ENCODE data around the gene IGF1R. TPM values are rescaled to one million over a fixed set of nuclear protein-coding genes. Genes with fewer than 3 reads are reported as not detected.

IGF1R gene
- total and polyA plus RNA-seq, 5 experiments from 2014 or later: 2.5 to 122 (median 6.3) TPM

DNA sequence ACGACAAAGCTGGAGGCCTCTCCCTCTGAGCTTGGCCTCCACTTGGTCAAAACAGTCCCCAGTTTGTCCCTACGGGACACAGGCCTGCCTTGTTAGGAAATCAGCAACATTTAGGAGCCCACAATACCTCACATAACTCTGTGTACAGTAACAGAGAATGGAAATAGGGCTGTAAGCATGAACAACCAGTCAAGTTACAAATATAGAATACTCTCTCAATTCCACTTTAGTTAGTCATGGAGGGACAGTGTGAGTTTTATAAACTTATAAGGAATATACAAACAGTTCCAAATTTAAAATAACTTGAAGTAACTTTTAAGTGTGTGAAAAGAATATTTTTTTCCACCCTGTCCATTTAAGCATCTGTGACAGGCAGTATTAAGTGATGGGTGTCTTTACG, 229.8 kb downstream of the IGF1R start:
- DNase-seq (no peak), ATAC-seq (no peak)
- Mint-ChIP-seq H3K27me3 (peaks cover 0 to 2% (median 0%) of the 10 kb centered on the region in 5 donors), H3K4me3 (no peak overlapping the region), H3K9me3 (no peaks in the 10 kb centered on the region), H3K27ac (no peak overlapping the region), H3K4me1 (peaks cover 17 to 43% (median 35%) of the 10 kb centered on the region in 4 donors), H3K36me3 (no peaks in the 10 kb centered on the region)
- POLR2A ChIA-PET: no interaction called here

- DNase-seq: no peak
- Mint-ChIP-seq H3K4me3 (no peak overlapping the region), H3K27ac (no peak overlapping the region), H3K27me3 (peaks cover 0 to 2% (median 0%) of the 10 kb centered on the region in 5 donors), H3K4me1 (peaks cover 16 to 36% (median 30%) of the 10 kb centered on the region in 4 donors), H3K36me3 (no peaks in the 10 kb centered on the region), H3K9me3 (no peaks in the 10 kb centered on the region)
- no peak for ATAC-seq
- POLR2A ChIA-PET: no interaction called here
These were observed 230.5 kb downstream of the IGF1R start for GRCh38 chr15:98878862-98879261.

DNA sequence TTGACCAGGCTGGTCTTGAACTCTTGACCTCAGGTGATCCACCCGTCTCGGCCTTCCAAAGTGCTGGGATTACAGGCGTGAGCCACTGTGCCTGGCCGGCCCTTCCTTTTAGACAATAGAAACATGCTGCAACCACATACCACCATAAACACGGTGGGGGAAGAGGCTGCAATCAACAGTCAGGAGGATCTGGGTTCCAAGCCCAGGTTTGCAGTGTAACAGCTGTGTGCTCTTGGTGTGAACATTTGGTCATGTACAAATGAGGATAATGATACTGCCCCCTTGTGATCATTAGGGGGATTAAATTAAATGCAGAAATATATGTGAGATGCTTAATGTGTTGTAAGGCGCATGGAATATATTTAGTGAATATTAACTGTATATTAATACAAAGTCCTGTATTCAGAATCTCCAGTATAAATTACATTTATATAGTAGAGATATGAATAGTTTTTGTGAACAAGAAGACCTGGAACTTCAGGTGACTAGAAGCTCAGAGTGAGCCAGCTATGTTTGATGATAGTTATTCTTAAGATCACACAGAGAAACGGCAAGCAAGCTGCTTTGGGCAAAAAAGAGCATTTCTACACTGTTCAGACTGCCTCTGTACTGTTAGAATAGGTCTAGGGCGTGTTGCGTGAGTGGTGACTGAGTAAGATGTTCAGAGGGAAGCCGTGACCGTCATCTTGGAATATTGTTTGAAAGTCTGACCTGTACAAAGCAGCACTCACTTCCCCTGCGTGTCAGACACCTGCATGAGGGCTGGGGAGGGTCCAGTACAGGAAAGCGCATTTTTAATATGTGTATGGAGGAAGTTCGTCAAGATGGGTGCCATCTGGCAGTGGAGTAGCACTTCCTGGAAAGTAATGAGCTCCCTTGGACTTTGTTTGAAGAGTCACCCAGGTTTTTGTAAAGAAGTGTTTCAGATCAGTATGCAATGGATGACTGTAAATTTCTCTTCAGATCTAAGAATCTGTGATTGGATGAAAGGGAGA, 233.5 kb downstream of the IGF1R start:
- Mint-ChIP-seq H3K4me1 (peaks cover 14 to 38% (median 26%) of the 10 kb centered on the region in 4 donors), H3K27ac (peak overlapping the region in 1 of 10 donors; percentile 14), H3K27me3 (no peaks in the 10 kb centered on the region), H3K36me3 (no peaks in the 10 kb centered on the region), H3K4me3 (peak overlapping the region in 1 of 10 donors; percentile 9), H3K9me3 (no peaks in the 10 kb centered on the region)
- POLR2A ChIA-PET: interaction anchor here (0.8 to 1.4 kb wide), 2 partner anchors 9 to 176 kb away, joined by 3 read pairs; no protein-coding TSS in a partner anchor
- peak in 3 of 10 donors; percentile 30 to 52 (median 38) for DNase-seq
- peak; percentile 42 to 50 for ATAC-seq

DNA sequence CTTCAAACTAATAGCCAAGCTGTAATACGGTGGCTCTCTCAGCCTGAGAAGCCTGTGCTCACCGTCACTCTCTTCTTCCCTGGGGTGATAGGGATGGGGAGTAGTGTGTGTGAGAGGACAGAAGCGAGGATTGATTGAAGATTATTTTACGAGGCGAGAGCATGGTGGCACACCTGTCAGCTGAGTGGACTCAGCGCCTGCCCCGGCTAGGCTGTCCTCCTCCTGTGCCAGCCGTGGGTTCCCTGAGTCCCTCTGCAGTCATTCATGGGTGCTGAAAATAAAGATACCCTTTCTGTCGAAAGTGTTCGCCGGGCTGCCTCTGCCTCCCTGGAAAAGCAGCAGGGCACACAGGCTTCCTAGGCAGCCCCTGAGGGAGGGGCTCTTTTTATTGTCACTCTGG, 235.1 kb downstream of the IGF1R start:
- H3K4me1 Mint-ChIP-seq: peaks cover 15 to 55% (median 36%) of the 10 kb centered on the region in 4 donors
- H3K27me3 Mint-ChIP-seq: no peaks in the 10 kb centered on the region
- peaks cover 0 to 3% (median 0%) of the 10 kb centered on the region in 3 donors for H3K36me3 Mint-ChIP-seq
- POLR2A ChIA-PET: no interaction called here
- DNase-seq: no peak
- no peak for ATAC-seq
- no peaks in the 10 kb centered on the region for H3K9me3 Mint-ChIP-seq
- no peak overlapping the region for H3K4me3 Mint-ChIP-seq
- no peak overlapping the region for H3K27ac Mint-ChIP-seq

GRCh38 chr15:98884894-98885293, 236.6 kb downstream of the IGF1R start:
- H3K27me3 Mint-ChIP-seq: no peaks in the 10 kb centered on the region
- no peak overlapping the region for H3K4me3 Mint-ChIP-seq
- H3K4me1 Mint-ChIP-seq: peaks cover 18 to 62% (median 40%) of the 10 kb centered on the region in 4 donors
- no peak for DNase-seq
- H3K36me3 Mint-ChIP-seq: peaks cover 0 to 3% (median 0%) of the 10 kb centered on the region in 3 donors
- POLR2A ChIA-PET: no interaction called here
- peak overlapping the region in 2 of 10 donors; percentile 58 to 59 for H3K27ac Mint-ChIP-seq
- ATAC-seq: no peak
- H3K9me3 Mint-ChIP-seq: no peaks in the 10 kb centered on the region

DNA sequence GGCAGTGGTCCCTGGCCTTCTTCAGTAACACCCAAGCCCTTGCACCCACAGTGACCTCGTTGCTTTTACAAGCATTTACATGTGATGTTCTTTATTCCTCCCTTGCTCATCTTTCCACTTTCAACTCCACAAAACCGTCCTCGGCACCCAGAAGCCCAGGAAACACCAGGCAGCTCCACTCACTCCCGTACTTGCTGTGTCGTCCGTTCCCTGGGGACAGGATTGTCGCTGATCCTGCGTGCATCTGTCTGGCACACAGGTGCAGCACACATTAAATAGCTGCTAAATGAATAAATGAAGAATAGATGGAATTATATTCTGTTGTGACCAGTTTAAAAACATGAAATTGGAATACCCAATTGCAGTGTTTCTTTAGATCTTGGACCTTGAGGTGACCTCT, 239.6 kb downstream of the IGF1R start:
- DNase-seq (no peak), ATAC-seq (no peak)
- Mint-ChIP-seq H3K9me3 (no peaks in the 10 kb centered on the region), H3K27ac (peak overlapping the region in 2 of 10 donors; percentile 27 to 43), H3K4me3 (no peak overlapping the region), H3K36me3 (peaks cover 0 to 22% (median 1%) of the 10 kb centered on the region in 3 donors), H3K27me3 (no peaks in the 10 kb centered on the region), H3K4me1 (peaks cover 9 to 43% (median 27%) of the 10 kb centered on the region in 4 donors)
- POLR2A ChIA-PET: no interaction called here

DNA sequence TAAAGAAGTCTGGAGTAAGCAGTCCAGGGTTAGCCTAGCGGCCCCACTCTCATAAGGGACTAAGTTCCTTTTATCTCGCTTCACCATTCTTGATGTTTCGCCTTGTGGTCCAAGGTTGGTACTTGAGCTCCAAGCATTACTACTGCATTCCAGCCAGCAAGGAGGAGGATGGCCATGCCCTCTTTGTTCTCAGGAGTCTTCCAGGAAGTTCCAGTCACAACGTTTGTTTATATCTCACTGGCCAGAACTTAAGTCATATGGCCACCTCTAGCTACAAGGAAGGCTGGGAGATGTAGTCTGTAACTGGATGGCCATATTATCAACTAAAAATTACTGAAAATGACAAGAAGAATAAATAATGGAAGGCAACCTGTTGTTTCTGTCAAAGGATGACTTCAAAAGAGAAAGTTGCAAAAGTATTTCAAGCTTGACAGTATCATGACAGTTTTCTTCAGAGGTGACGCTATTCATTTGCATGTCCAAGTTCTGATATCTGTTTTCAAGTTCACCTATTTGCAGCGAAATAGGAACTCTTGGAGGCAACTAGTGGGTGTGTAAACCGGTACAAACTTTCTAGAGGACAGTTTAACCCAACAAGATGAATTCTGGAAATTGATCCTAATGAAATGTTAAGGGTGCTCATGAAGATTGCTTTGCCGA, 240.6 kb downstream of the IGF1R start:
- no peak for DNase-seq
- Mint-ChIP-seq H3K9me3 (no peaks in the 10 kb centered on the region), H3K4me3 (no peak overlapping the region), H3K27ac (peak overlapping the region in 1 of 10 donors; percentile 21), H3K27me3 (no peaks in the 10 kb centered on the region), H3K4me1 (peaks cover 8 to 38% (median 27%) of the 10 kb centered on the region in 4 donors), H3K36me3 (peaks cover 0 to 30% (median 6%) of the 10 kb centered on the region in 3 donors)
- ATAC-seq: no peak
- POLR2A ChIA-PET: no interaction called here

- DNase-seq (no peak), ATAC-seq (no peak)
- no peaks in the 10 kb centered on the region for H3K9me3 Mint-ChIP-seq
- H3K27ac Mint-ChIP-seq: no peak overlapping the region
- no peaks in the 10 kb centered on the region for H3K27me3 Mint-ChIP-seq
- no peak overlapping the region for H3K4me3 Mint-ChIP-seq
- POLR2A ChIA-PET: interaction anchor here (0.7 kb wide), 1 partner anchor 10 kb away, joined by 3 read pairs; no protein-coding TSS in a partner anchor
- peaks cover 6 to 33% (median 23%) of the 10 kb centered on the region in 4 donors for H3K4me1 Mint-ChIP-seq
- H3K36me3 Mint-ChIP-seq: peaks cover 0 to 41% (median 8%) of the 10 kb centered on the region in 3 donors
These were observed 241.8 kb downstream of the IGF1R start for GRCh38 chr15:98889930-98890695.

GRCh38 chr15:98891301-98891700, 243.0 kb downstream of the IGF1R start:
- Mint-ChIP-seq H3K27ac (peak overlapping the region in 1 of 10 donors; percentile 39), H3K4me3 (no peak overlapping the region), H3K27me3 (no peaks in the 10 kb centered on the region), H3K9me3 (no peaks in the 10 kb centered on the region), H3K4me1 (peaks cover 7 to 28% (median 19%) of the 10 kb centered on the region in 4 donors), H3K36me3 (peaks cover under 1 to 47% (median 11%) of the 10 kb centered on the region in 3 donors)
- DNase-seq (no peak), ATAC-seq (no peak)
- POLR2A ChIA-PET: no interaction called here

DNA sequence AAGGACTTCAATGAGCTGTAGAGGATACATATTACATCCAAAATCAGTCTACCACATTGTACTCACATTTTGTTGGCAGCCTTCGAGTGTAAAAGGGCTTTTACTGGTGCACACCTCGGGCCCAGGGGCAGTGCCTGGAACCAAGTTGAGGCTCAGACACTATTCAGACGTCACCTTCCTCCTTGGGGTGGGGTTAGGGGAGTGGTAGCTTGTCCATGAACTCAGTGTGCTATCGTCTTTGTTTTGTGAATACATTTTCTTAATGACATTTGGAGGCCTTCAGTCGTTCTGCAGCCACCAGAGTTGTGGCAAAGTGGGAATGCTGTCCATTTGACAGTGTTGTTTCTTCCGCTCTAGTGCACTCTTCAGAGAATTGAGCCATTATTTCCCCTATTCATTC, 245.1 kb downstream of the IGF1R start:
- POLR2A ChIA-PET: interaction anchor here (0.6 to 0.7 kb wide), 2 partner anchors 177 to 374 kb away, joined by 3 read pairs; no protein-coding TSS in a partner anchor
- Mint-ChIP-seq H3K27ac (peak overlapping the region in 1 of 10 donors; percentile 29), H3K4me3 (no peak overlapping the region), H3K27me3 (no peaks in the 10 kb centered on the region), H3K36me3 (peaks cover 15 to 65% (median 26%) of the 10 kb centered on the region in 3 donors), H3K4me1 (peaks cover 4 to 12% (median 7%) of the 10 kb centered on the region in 4 donors), H3K9me3 (no peaks in the 10 kb centered on the region)
- ATAC-seq (no peak), DNase-seq (no peak)

- peaks cover 15 to 68% (median 26%) of the 10 kb centered on the region in 3 donors for H3K36me3 Mint-ChIP-seq
- POLR2A ChIA-PET: interaction anchor here (0.6 to 0.7 kb wide), 2 partner anchors 26 to 176 kb away, joined by 3 to 6 read pairs; no protein-coding TSS in a partner anchor
- H3K4me1 Mint-ChIP-seq: peaks cover 0 to 9% (median under 1%) of the 10 kb centered on the region in 4 donors
- no peak for DNase-seq
- H3K27ac Mint-ChIP-seq: no peak overlapping the region
- H3K27me3 Mint-ChIP-seq: no peaks in the 10 kb centered on the region
- no peaks in the 10 kb centered on the region for H3K9me3 Mint-ChIP-seq
- ATAC-seq: no peak
- H3K4me3 Mint-ChIP-seq: no peak overlapping the region
These were observed 246.0 kb downstream of the IGF1R start for GRCh38 chr15:98894312-98894711.
